ENCODE results near the gene C1RL.
A peak's percentile ranks its signal among the peaks of the same experiment; 100 is the strongest.

Gene C1RL

GRCh38 chr12:7142056-7142644 is 33.1 kb upstream of the C1RL start:
- H3K27me3 Mint-ChIP-seq (ENCODE audit: low read depth, poor library complexity): peaks cover 3% of the 10 kb centered on the region
- H3K9me3 Mint-ChIP-seq: no peaks in the 10 kb centered on the region
- no peak overlapping the region for H3K27ac Mint-ChIP-seq
- DNase-seq: peak; percentile 65
- peaks cover 72% of the 10 kb centered on the region for H3K36me3 Mint-ChIP-seq (ENCODE audit: low read depth)
- no peaks in the 10 kb centered on the region for H3K4me1 Mint-ChIP-seq
- H3K4me3 Mint-ChIP-seq: no peak overlapping the region
- TF ChIP-seq, protein P1, sequence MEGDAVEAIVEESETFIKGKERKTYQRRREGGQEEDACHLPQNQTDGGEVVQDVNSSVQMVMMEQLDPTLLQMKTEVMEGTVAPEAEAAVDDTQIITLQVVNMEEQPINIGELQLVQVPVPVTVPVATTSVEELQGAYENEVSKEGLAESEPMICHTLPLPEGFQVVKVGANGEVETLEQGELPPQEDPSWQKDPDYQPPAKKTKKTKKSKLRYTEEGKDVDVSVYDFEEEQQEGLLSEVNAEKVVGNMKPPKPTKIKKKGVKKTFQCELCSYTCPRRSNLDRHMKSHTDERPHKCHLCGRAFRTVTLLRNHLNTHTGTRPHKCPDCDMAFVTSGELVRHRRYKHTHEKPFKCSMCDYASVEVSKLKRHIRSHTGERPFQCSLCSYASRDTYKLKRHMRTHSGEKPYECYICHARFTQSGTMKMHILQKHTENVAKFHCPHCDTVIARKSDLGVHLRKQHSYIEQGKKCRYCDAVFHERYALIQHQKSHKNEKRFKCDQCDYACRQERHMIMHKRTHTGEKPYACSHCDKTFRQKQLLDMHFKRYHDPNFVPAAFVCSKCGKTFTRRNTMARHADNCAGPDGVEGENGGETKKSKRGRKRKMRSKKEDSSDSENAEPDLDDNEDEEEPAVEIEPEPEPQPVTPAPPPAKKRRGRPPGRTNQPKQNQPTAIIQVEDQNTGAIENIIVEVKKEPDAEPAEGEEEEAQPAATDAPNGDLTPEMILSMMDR (IDR thresholded peaks at IDR 0.05): peak; percentile 61

DNA sequence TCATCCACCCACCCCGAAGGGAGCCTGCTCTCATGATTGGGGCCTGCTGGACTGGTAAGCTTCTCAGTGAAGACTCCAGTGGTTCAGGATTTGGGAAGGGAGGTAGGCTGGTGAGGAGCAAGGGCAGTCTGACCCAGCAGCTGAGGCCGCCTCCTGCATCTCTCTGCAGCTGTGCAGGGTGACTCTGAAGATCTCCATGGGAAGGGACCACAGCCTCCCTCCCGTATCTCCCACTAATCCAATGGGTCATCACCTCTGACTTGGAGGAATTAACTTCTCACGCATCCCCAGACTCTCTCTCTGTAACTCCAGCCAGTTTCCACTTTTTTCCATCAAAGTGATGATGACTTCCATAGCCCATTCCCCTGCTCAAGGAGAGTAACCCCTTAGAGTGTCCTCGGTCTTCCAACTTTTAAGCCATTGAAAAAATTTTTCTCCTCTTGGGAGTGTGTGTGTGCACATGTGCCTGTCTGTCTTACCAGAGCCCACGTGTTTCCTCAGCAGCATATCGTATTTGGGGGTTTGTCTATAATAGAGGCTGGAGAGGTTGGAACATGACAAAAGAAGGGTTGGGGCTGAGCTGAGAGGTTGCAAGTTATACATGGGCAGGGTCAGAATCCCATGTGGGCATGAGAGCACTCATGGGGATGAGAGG is 32.5 kb upstream of the C1RL start:
- H3K9me3 Mint-ChIP-seq: no peaks in the 10 kb centered on the region
- H3K4me3 Mint-ChIP-seq: no peak overlapping the region
- H3K27me3 Mint-ChIP-seq (ENCODE audit: low read depth, poor library complexity): peaks cover 3% of the 10 kb centered on the region
- H3K27ac Mint-ChIP-seq: no peak overlapping the region
- H3K36me3 Mint-ChIP-seq (ENCODE audit: low read depth): peaks cover 71% of the 10 kb centered on the region
- no peaks in the 10 kb centered on the region for H3K4me1 Mint-ChIP-seq
- DNase-seq: no peak
- TF ChIP-seq, protein P1 (IDR thresholded peaks at IDR 0.05): no peak

DNA sequence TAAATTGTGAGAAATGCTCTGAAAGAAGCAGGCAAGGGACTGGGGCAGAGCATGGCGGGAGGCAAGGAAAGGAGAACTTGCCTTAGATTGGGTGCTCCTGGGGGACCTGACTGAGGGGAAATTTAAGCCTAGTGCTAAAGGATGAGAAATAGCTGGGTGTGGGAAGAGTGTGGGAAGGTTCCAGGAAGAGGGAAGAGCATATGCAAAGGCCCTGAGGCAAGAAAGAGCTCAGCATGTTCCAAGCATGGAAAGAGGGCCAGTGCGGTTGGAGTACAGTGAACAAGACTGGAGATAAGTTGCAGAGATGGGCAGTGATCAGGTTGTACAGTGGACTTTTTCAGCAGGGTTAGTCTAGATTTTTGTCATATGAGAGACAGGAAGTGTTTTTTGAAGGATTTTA is 30.2 kb upstream of the C1RL start:
- H3K27me3 Mint-ChIP-seq (ENCODE audit: low read depth, poor library complexity): peaks cover 3% of the 10 kb centered on the region
- peaks cover 86% of the 10 kb centered on the region for H3K36me3 Mint-ChIP-seq (ENCODE audit: low read depth)
- H3K27ac Mint-ChIP-seq: no peak overlapping the region
- H3K4me1 Mint-ChIP-seq: no peaks in the 10 kb centered on the region
- no peak overlapping the region for H3K4me3 Mint-ChIP-seq
- TF ChIP-seq, protein P1 (IDR thresholded peaks at IDR 0.05): no peak
- H3K9me3 Mint-ChIP-seq: no peaks in the 10 kb centered on the region
- DNase-seq: no peak

DNA sequence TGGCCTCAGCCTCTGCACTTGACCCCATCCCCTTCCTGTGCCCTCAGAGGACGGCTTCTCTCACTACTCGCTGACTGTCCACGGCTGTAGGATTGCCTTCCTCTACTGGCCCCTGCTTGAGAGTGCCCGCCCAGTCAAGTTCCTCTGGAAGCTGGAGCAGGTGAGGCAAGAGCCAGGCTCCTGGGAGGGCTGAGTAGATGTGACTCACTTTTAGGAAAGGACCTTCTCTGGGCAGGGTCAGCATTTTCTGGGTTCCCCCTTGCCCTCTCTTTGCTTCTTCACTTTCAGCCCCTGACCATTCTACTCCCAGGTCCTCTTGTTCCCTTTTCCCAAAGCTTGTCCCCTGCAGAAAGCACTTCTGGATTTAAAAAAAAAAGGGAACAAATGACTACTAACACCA is 28.9 kb upstream of the C1RL start:
- H3K27ac Mint-ChIP-seq: no peak overlapping the region
- H3K4me1 Mint-ChIP-seq: peaks cover 5% of the 10 kb centered on the region
- TF ChIP-seq, protein P1 (IDR thresholded peaks at IDR 0.05): no peak
- no peak overlapping the region for H3K4me3 Mint-ChIP-seq
- DNase-seq: no peak
- no peaks in the 10 kb centered on the region for H3K9me3 Mint-ChIP-seq
- H3K27me3 Mint-ChIP-seq (ENCODE audit: low read depth, poor library complexity): peaks cover 3% of the 10 kb centered on the region
- H3K36me3 Mint-ChIP-seq (ENCODE audit: low read depth): peaks cover 90% of the 10 kb centered on the region

- H3K27ac Mint-ChIP-seq: no peak overlapping the region
- no peak for DNase-seq
- TF ChIP-seq, protein P1 (IDR thresholded peaks at IDR 0.05): no peak
- H3K9me3 Mint-ChIP-seq: no peaks in the 10 kb centered on the region
- H3K27me3 Mint-ChIP-seq (ENCODE audit: low read depth, poor library complexity): peaks cover 3% of the 10 kb centered on the region
- peaks cover 78% of the 10 kb centered on the region for H3K36me3 Mint-ChIP-seq (ENCODE audit: low read depth)
- peaks cover 17% of the 10 kb centered on the region for H3K4me1 Mint-ChIP-seq
- H3K4me3 Mint-ChIP-seq: no peak overlapping the region
These were observed 27.7 kb upstream of the C1RL start for GRCh38 chr12:7136676-7137075.

DNA sequence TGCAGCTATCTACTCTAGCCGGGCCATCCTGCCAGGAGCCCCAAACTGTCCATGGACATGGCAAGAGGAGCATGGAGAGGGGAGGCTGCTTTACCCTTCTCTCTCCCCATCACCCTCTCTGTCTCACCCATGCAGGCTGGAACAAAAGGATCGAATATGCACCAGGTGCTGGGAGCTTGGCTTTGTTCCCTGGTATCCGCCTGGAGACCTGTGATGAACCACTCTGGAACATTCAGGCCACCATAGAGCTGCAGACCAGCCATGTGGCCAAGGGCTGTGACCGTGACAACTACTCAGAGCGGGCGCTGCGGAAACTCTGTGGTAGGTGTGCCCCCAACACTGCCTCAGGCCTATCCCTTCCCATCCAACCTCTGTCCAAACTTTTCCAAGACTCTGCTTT is 27.1 kb upstream of the C1RL start:
- TF ChIP-seq, protein P1 (IDR thresholded peaks at IDR 0.05): no peak
- Mint-ChIP-seq H3K4me1 (peaks cover 23% of the 10 kb centered on the region), H3K9me3 (no peaks in the 10 kb centered on the region), H3K4me3 (no peak overlapping the region), H3K27me3 (ENCODE audit: low read depth, poor library complexity) (peaks cover 3% of the 10 kb centered on the region), H3K36me3 (ENCODE audit: low read depth) (peaks cover 72% of the 10 kb centered on the region), H3K27ac (no peak overlapping the region)
- no peak for DNase-seq
